GM12878 (cell line): Measurements from ENCODE around the gene ISG15. TPM values are rescaled to one million over a fixed set of nuclear protein-coding genes. Genes with fewer than 3 reads are reported as not detected.
"Not testable (repeated sequence)": the region's sequence is repeated elsewhere in the genome, so short reads cannot be mapped to it uniquely, and the experiment has no call there.

Source experiments
- ATAC-seq: fragments of 200-7000 bp; cut with Tn5 transposase; 3 replicates; pipeline ENCODE4 v1.9.1; 2020; ENCODE audit warnings: mild to moderate bottlenecking, moderate library complexity
- BruUV-seq: library from RNA; stranded (reverse); fragments of 400-500 nt; replicated peaks from 2 replicates; lab custom pipeline; 2021; lab: Mats Ljungman, UMichigan
- CTCF ChIA-PET: fragments of 300-600 bp; sonication (Branson Sonifier 250); formaldehyde crosslinking; extraction: SDS; loops from one replicate; lab custom pipeline; 2021; ENCODE audit warnings: inconsistent platforms; lab: Yijun Ruan, JAX
- POLR2A ChIA-PET: fragments of 350-600 bp; formaldehyde crosslinking; extraction: SDS; loops from one replicate; lab custom pipeline; 2021; ENCODE audit warnings: inconsistent platforms; lab: Charles Lee
- RAD21 ChIA-PET: fragments of 300-600 bp; sonication (Branson Sonifier 250); formaldehyde crosslinking; loops from one replicate; lab custom pipeline; 2023; ENCODE audit warnings: antibody characterized with exemption; ENCODE audit not compliant: unreplicated experiment; lab: Charles Lee
- SMC1A ChIA-PET: fragments of 300-600 bp; sonication (Branson Sonifier 250); formaldehyde crosslinking; loops from one replicate; lab custom pipeline; 2023; ENCODE audit not compliant: unreplicated experiment, uncharacterized antibody; lab: Charles Lee
- DNase-seq: peaks from one replicate; pipeline ENCODE4 v3.0.0-alpha.2; 2011; ENCODE audit warnings: low read depth, low spot score
- FAIRE-seq: peaks from 3 replicates; lab custom pipeline; 2011; peaks lifted over from hg19 to GRCh38; lab: Jason Lieb, UNC
- H2AFZ ChIP-seq: 2 replicates; pipeline ENCODE4 v1.6.0; 2011; ENCODE audit warnings: low read depth, low read length, control low read depth; ENCODE audit not compliant: control insufficient read depth
- H3K27ac ChIP-seq: 2 replicates; pipeline ENCODE4 v1.5.1; 2011; ENCODE audit warnings: control low read depth; ENCODE audit not compliant: control insufficient read depth, insufficient read depth
- H3K27me3 ChIP-seq, 2 experiments: replicated peaks in 1 of 2; 2 replicates each; pipeline versions ENCODE4 v1.6.0 to v1.6.1; 2011; ENCODE audit warnings: low read length in 1 of 2; ENCODE audit not compliant: control insufficient read depth in 2 of 2, insufficient read depth in 2 of 2
- H3K36me3 ChIP-seq, 2 experiments: 2 replicates each; pipeline ENCODE4 v1.5.1; 2011; ENCODE audit warnings: low read length in 1 of 2; ENCODE audit not compliant: control insufficient read depth in 2 of 2, insufficient read depth in 2 of 2
- H3K4me1 ChIP-seq: 2 replicates; pipeline ENCODE4 v1.6.1; 2011; ENCODE audit warnings: mild to moderate bottlenecking, low read length, moderate library complexity, mixed read lengths; ENCODE audit not compliant: control insufficient read depth, insufficient read depth
- H3K4me2 ChIP-seq: 2 replicates; pipeline ENCODE4 v1.6.0; 2011; ENCODE audit warnings: control low read depth; ENCODE audit not compliant: control insufficient read depth, insufficient read depth
- H3K4me3 ChIP-seq: fragments of 200-600 bp; sonication (generic); 2 replicates; pipeline ENCODE4 v1.5.1; 2016
- H3K79me2 ChIP-seq: 2 replicates; pipeline ENCODE4 v1.6.0; 2011; ENCODE audit warnings: low read length; ENCODE audit not compliant: control insufficient read depth, insufficient read depth
- H3K9ac ChIP-seq: 2 replicates; pipeline ENCODE4 v1.8.0; 2011; ENCODE audit warnings: low read length, control low read depth, mixed read lengths; ENCODE audit not compliant: control insufficient read depth, insufficient read depth
- H3K9me3 ChIP-seq: replicated peaks from 3 replicates; pipeline ENCODE4 v1.5.1; 2011; ENCODE audit warnings: mild to moderate bottlenecking, low read length; ENCODE audit not compliant: control insufficient read depth, insufficient read depth
- H4K20me1 ChIP-seq: 2 replicates; pipeline ENCODE4 v1.6.0; 2011; ENCODE audit not compliant: control insufficient read depth, insufficient read depth
- NFYA ChIP-seq: IDR thresholded peaks from 2 replicates; pipeline ENCODE4 v1.6.1; 2011; ENCODE audit warnings: low read depth, mild to moderate bottlenecking, low read length, improper control_type of control experiment, borderline replicate concordance
- RB1 ChIP-seq: fragments of 450-650 bp; formaldehyde crosslinking; IDR thresholded peaks from 2 replicates; pipeline ENCODE4 v1.6.1; 2017; ENCODE audit warnings: mild to moderate bottlenecking, borderline replicate concordance
- SUZ12 ChIP-seq: fragments of 200-600 bp; sonication (generic); IDR thresholded peaks from one replicate; pipeline ENCODE4 v1.6.1; 2018; ENCODE audit warnings: antibody characterized with exemption, mild to moderate bottlenecking; ENCODE audit not compliant: unreplicated experiment
- TCF12 ChIP-seq: IDR thresholded peaks from 2 replicates; pipeline ENCODE4 v1.6.1; 2011; ENCODE audit warnings: low read depth, mild to moderate bottlenecking, low read length
- WGBS: methylation state at CpG from one replicate; pipeline ENCODE4 v1.1.6; 2016; ENCODE audit warnings: low lambda C conversion rate; ENCODE audit not compliant: insufficient replicate concordance, insufficient coverage; ENCODE audit errors: missing lambda C conversion rate; 5-methylcytosine and 5-hydroxymethylcytosine counted together
- in situ Hi-C: fragments of 300-500 bp; cut with MboI; formaldehyde crosslinking; loops from 9 replicates; pipeline ENCODE4 v1.14.3; 2018; ENCODE audit warnings: mixed read lengths
- intact Hi-C: fragments of 100-400 bp; cut with micrococcal nuclease; formaldehyde crosslinking; loops from one replicate; pipeline ENCODE4 v1.14.2; 2022; ENCODE audit not compliant: unreplicated experiment
- polyA plus RNA-seq, 11 experiments: library from polyadenylated mRNA; depleted of rRNA in 4 of 11; unstranded in 6 of 11; stranded (reverse) in 5 of 11; fragments of >200 nt; fragmentation: Nextera tagmentation in 4 of 11; fragmentation: Illumina TruSeq in 1 of 11; extraction: Ambion mirVana in 4 of 11; extraction: Trizol in 1 of 11; gene quantifications; 1 replicate in 1 of 11; 2 replicates in 10 of 11; pipeline versions ENCODE4 v1.2.1 to v1.2.3, GENCODE V29; 2011 to 2016; ENCODE audit warnings: inconsistent platforms in 2 of 11, missing spikeins in 2 of 11, low read depth in 1 of 11
- total RNA-seq, 4 experiments: library from RNA; depleted of rRNA in 3 of 4; stranded (reverse); fragments of >200 nt in 3 of 4; fragmentation: Illumina TruSeq in 1 of 4; extraction: Trizol in 1 of 4; gene quantifications; 2 replicates each; pipeline versions ENCODE4 v1.2.1 to v1.2.3, GENCODE V29; 2013 to 2021
- TF ChIP-seq, protein P1 (sequence below): fragments of 450-650 bp; formaldehyde crosslinking; IDR thresholded peaks from 2 replicates; pipeline ENCODE4 v1.4.0; 2020; ENCODE audit warnings: mild to moderate bottlenecking, moderate library complexity
- TF ChIP-seq, protein P2 (sequence below): IDR thresholded peaks from 2 replicates; pipeline ENCODE4 v1.6.1; 2011; ENCODE audit warnings: borderline replicate concordance, low read depth, mild to moderate bottlenecking, moderate library complexity, low read length; ENCODE audit not compliant: insufficient read depth, poor library complexity, severe bottlenecking

ISG15 gene
- total and polyA plus RNA-seq, 10 of the 15 experiments (the other 5 are each of a cell fraction or from before 2014, with no cell fraction given), result 7.8 to 384 (median 274) TPM

DNA sequence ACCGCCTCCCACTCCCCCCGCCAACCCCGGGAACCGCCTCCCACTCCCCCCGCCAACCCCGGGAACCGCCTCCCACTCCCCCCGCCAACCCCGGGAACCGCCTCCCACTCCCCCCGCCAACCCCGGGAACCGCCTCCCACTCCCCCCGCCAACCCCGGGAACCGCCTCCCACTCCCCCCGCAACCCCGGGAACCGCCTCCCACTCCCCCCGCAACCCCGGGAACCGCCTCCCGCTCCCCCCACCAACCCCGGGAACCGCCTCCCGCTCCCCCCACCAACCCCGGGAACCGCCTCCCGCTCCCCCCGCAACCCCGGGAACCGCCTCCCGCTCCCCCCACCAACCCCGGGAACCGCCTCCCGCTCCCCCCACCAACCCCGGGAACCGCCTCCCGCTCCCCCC lies 36.5 kb upstream of the ISG15 start:
- WGBS, result no CpG with 5 or more reads among the region's 39 CpGs

DNA sequence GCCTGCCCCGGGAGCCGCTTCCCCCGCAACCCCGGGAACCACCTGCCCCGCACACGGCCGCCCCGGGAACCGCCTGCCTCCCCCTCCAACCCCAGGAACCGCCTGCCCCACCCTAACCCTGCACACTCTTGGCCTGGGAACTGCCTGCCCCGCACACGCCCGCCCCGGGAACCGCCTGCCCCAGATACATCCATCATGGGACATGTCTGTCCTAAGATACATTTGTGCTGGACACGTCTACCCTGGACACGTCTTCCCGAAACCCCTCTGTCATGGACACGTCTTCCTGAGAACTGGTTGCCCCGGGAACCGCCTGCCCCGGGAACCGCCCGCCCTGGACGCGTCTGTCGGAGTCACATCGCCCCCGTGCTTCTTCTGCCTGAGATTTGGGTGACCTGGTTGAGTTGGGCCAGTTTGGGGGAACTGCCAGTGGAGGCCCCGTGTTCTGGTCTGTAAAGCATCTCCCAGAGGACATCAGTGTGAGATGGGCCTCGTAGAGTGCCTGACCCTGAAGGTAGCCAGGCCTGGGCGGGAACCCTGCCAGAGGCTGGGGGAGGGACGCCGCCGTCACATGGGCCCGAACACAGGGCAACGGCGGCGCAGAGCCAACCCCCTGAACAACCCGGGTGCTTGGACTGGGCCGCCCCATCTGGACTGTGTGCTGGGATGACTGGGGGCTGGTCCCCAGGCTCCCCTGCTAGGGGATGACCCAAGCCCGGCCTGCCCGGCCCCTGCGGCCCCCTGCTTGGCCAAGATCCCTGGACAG lies 35.0 kb upstream of the ISG15 start:
- H3K4me2 ChIP-seq, result no peak overlapping the region
- WGBS, result 78% methylated on average over 23 of the region's 44 CpGs
- no peaks in the 10 kb centered on the region for H3K79me2 ChIP-seq
- no peak for FAIRE-seq
- intact Hi-C loops (no loop called here), in situ Hi-C loops (no loop called here)
- no peaks in the 10 kb centered on the region for H4K20me1 ChIP-seq
- ChIA-PET SMC1A (no interaction called here), POLR2A (no interaction called here), CTCF (no interaction called here), RAD21 (no interaction called here)
- no peaks in the 10 kb centered on the region for H3K27me3 ChIP-seq
- H3K36me3 ChIP-seq, result no peaks in the 10 kb centered on the region
- no TSS peak for BruUV-seq
- no peaks in the 10 kb centered on the region for H3K4me1 ChIP-seq
- no peak overlapping the region for H2AFZ ChIP-seq
- no peak overlapping the region for H3K27ac ChIP-seq
- ATAC-seq, result no peak
- H3K4me3 ChIP-seq, result no peak overlapping the region
- no peak overlapping the region for H3K9ac ChIP-seq
- DNase-seq, result no peak
- no peaks in the 10 kb centered on the region; the same call in 2 of the 3 replicates for H3K9me3 ChIP-seq
- TF ChIP-seq NFYA (no peak), SUZ12 (no peak), TCF12 (peak; percentile 25; the same call in 1 of the 2 replicates), RB1 (no peak)
- TF ChIP-seq, protein P1, sequence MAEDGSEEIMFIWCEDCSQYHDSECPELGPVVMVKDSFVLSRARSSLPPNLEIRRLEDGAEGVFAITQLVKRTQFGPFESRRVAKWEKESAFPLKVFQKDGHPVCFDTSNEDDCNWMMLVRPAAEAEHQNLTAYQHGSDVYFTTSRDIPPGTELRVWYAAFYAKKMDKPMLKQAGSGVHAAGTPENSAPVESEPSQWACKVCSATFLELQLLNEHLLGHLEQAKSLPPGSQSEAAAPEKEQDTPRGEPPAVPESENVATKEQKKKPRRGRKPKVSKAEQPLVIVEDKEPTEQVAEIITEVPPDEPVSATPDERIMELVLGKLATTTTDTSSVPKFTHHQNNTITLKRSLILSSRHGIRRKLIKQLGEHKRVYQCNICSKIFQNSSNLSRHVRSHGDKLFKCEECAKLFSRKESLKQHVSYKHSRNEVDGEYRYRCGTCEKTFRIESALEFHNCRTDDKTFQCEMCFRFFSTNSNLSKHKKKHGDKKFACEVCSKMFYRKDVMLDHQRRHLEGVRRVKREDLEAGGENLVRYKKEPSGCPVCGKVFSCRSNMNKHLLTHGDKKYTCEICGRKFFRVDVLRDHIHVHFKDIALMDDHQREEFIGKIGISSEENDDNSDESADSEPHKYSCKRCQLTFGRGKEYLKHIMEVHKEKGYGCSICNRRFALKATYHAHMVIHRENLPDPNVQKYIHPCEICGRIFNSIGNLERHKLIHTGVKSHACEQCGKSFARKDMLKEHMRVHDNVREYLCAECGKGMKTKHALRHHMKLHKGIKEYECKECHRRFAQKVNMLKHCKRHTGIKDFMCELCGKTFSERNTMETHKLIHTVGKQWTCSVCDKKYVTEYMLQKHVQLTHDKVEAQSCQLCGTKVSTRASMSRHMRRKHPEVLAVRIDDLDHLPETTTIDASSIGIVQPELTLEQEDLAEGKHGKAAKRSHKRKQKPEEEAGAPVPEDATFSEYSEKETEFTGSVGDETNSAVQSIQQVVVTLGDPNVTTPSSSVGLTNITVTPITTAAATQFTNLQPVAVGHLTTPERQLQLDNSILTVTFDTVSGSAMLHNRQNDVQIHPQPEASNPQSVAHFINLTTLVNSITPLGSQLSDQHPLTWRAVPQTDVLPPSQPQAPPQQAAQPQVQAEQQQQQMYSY (CRISPR knock-in tag), result no peak
- TF ChIP-seq, protein P2, sequence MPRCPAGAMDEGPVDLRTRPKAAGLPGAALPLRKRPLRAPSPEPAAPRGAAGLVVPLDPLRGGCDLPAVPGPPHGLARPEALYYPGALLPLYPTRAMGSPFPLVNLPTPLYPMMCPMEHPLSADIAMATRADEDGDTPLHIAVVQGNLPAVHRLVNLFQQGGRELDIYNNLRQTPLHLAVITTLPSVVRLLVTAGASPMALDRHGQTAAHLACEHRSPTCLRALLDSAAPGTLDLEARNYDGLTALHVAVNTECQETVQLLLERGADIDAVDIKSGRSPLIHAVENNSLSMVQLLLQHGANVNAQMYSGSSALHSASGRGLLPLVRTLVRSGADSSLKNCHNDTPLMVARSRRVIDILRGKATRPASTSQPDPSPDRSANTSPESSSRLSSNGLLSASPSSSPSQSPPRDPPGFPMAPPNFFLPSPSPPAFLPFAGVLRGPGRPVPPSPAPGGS, result peak; percentile 52

More for the DNA sequence above, 36.5 kb upstream of the ISG15 start:
- H3K4me1 ChIP-seq, H3K4me2 ChIP-seq, H3K27ac ChIP-seq, ATAC-seq, RAD21 ChIA-PET, H4K20me1 ChIP-seq, H3K9me3 ChIP-seq, H3K4me3 ChIP-seq, CTCF ChIA-PET, H3K79me2 ChIP-seq, FAIRE-seq, BruUV-seq, H3K9ac ChIP-seq, H2AFZ ChIP-seq, H3K27me3 ChIP-seq, in situ Hi-C loops, DNase-seq, intact Hi-C loops, H3K36me3 ChIP-seq: not testable (repeated sequence)
- ChIA-PET SMC1A (interaction anchor here (0.6 to 1.4 kb wide), 2 partner anchors 71 to 195 kb away, joined by 3 read pairs; no protein-coding TSS in a partner anchor), POLR2A (interaction anchor here (0.6 kb wide), 1 partner anchor 72 kb away, joined by 3 read pairs; no protein-coding TSS in a partner anchor)
